ENCODE results near the gene PIAS1. TPM values are rescaled to one million over a fixed set of nuclear protein-coding genes. Genes with fewer than 3 reads are reported as not detected.

Gene PIAS1
- total RNA-seq, 4 donors from 2014 or later, result 61.8 to 106 (median 86.3) TPM

DNA sequence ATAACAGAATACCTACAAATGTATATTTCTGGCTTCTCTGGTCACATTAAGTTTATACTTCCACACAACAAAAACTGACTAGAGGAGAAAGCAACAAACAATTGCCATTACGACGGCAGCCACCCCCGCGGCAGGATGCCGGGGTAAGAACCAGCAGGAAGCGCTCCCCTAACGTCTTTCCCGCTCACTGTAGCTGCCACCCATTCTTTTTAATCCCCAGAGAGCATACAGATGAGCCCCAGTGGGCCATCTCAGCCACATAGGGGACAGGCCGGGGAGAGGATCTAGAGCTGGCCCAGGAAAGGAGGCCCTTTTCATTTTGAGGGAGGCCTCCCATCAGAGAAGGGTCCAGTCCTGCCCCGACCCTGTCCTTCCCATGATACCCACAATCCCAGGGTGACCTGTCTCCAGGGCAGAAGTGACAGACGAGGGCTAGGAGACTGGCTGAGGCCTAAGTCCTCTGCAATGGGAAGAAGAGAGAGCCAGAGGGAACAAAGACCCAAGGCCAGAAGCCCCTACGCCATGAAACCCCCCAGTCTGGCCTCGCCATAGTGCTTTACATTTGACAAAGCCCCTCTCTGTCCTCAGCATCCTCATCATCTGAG is 154.6 kb downstream of the PIAS1 start:
- Histone ChIP-seq H3K36me3 (peaks cover 0 to 14% (median 0%) of the 10 kb centered on the region in 3 donors), H3K27me3 (no peaks in the 10 kb centered on the region), H3K4me3 (no peak overlapping the region), H3K9me3 (no peaks in the 10 kb centered on the region), H3K27ac (peak overlapping the region in 1 of 4 donors; percentile 23), H3K4me1 (peaks cover 0 to 36% (median 19%) of the 10 kb centered on the region in 4 donors)
- WGBS, 2 donors, result 73 to 74% methylated on average over 11 to 13 of the region's 13 CpGs
- no peak for TF ChIP-seq EP300 (IDR thresholded peaks at IDR 0.05)
- no peak for TF ChIP-seq CTCF (IDR thresholded peaks at IDR 0.05)
- no peak for TF ChIP-seq POLR2A (IDR thresholded peaks at IDR 0.05)
- no peak for DNase-seq (ENCODE audit: low spot score in 2 of 2)

- TF ChIP-seq POLR2A (IDR thresholded peaks at IDR 0.05) (no peak), EP300 (IDR thresholded peaks at IDR 0.05) (no peak), CTCF (IDR thresholded peaks at IDR 0.05) (no peak)
- DNase-seq (ENCODE audit: low spot score in 2 of 2), result no peak
- no peaks in the 10 kb centered on the region for H3K9me3 ChIP-seq
- peaks cover 0 to 19% (median 0%) of the 10 kb centered on the region in 3 donors for H3K36me3 ChIP-seq
- H3K27ac ChIP-seq, result no peak overlapping the region
- peaks cover 0 to 32% (median 16%) of the 10 kb centered on the region in 4 donors for H3K4me1 ChIP-seq
- no peaks in the 10 kb centered on the region for H3K27me3 ChIP-seq
- H3K4me3 ChIP-seq, result no peak overlapping the region
- WGBS, 2 donors, result 89 to 92% methylated on average over 7 of the region's 7 CpGs
Measured at GRCh38 chr15:68209272-68209671, 155.2 kb downstream of the PIAS1 start.

DNA sequence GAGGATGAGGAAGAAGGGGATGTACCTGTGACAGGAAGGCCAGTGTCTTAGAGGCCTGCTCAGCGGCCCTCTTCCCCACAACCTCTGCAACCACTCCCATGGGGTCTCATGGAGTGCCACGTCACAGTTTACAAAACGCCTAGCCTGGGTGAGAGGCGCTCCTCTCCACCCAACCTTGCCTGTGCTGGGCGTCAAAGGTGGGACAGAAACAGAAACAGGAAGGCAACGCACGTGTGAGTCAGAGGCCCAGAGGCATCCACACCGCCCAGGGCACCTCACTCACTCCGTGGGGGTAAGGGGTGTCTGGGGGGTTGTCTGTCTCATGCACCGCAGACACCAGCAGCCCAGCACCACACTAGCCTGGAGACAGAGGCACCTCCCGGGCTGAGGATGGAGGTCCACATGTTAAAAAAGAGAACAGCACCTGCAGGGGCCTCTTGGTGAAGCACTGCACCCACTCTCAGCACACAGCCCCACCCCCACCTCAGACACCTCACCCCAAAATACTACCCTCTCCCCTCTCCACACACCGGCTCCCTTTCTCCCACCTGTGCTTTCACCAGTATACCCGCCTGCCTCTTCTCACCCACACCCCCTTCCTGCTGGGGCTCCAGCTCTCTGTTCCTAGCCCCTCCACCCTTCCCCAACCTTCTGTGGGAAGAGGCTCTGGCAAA is 155.8 kb downstream of the PIAS1 start:
- peaks cover 0 to 20% (median 0%) of the 10 kb centered on the region in 3 donors for H3K36me3 ChIP-seq
- TF ChIP-seq POLR2A (IDR thresholded peaks at IDR 0.05) (no peak), CTCF (IDR thresholded peaks at IDR 0.05) (no peak), EP300 (IDR thresholded peaks at IDR 0.05) (no peak)
- H3K4me3 ChIP-seq, result no peak overlapping the region
- peak overlapping the region in 2 of 4 donors; percentile 42 to 74 for H3K27ac ChIP-seq
- no peaks in the 10 kb centered on the region for H3K9me3 ChIP-seq
- H3K4me1 ChIP-seq, result peaks cover 0 to 26% (median 12%) of the 10 kb centered on the region in 4 donors
- DNase-seq (ENCODE audit: low spot score in 2 of 2), result no peak
- WGBS, 2 donors, result 82 to 88% methylated on average over 13 of the region's 13 CpGs
- H3K27me3 ChIP-seq, result no peaks in the 10 kb centered on the region

GRCh38 chr15:68210409-68210756 is 156.3 kb downstream of the PIAS1 start:
- Histone ChIP-seq H3K4me3 (peak overlapping the region in 2 of 4 donors; percentile 14 to 42), H3K27me3 (no peaks in the 10 kb centered on the region), H3K27ac (peak overlapping the region; percentile 1 to 74 (median 36)), H3K36me3 (peaks cover 0 to 20% (median 0%) of the 10 kb centered on the region in 3 donors), H3K9me3 (no peaks in the 10 kb centered on the region), H3K4me1 (peaks cover 0 to 21% (median 8%) of the 10 kb centered on the region in 4 donors)
- DNase-seq (ENCODE audit: low spot score in 2 of 2), result no peak
- WGBS, 2 donors, result 65 to 70% methylated on average over 5 to 9 of the region's 9 CpGs
- TF ChIP-seq EP300 (IDR thresholded peaks at IDR 0.05), result no peak
- TF ChIP-seq CTCF (IDR thresholded peaks at IDR 0.05), result no peak
- TF ChIP-seq POLR2A (IDR thresholded peaks at IDR 0.05), result no peak

Data from tibial nerve (tissue), 4 donors.